EH (cell line): Measurements from ENCODE around the gene ADAM30.

Source experiments
- DNase-seq: peaks from one replicate; pipeline ENCODE4 v3.0.0-alpha.2; 2015; ENCODE audit warnings: low read depth

The ADAM30 gene

DNA sequence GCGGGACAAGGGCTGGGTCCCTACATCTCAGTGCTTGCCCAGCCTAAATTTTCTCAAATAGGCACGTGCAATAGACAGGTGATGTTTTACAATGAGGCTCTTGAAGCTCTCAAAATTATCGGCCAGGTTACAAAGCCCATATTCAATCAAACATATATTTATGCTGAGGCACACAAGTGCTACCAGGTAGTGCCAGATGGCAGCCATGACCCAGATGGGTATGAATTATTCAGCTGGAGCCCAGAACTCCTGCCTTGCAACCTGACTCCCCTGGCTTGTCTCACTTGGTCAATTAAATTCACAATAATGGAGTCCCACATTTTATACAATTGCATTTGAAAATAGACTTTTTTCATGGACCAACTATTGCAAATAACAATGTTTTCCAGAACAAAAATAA lies 12.3 kb upstream of the ADAM30 start:
- no peak for DNase-seq

- no peak for DNase-seq
These were observed 10.8 kb upstream of the ADAM30 start for GRCh38 chr1:119906927-119907652.

GRCh38 chr1:119903443-119903835 lies 7.1 kb upstream of the ADAM30 start:
- peak; percentile 18 for DNase-seq

- DNase-seq = no peak
These were observed 6.6 kb upstream of the ADAM30 start for GRCh38 chr1:119902775-119903442.

- DNase-seq = no peak
These were observed 2.8 kb upstream of the ADAM30 start for GRCh38 chr1:119898981-119899720.

DNA sequence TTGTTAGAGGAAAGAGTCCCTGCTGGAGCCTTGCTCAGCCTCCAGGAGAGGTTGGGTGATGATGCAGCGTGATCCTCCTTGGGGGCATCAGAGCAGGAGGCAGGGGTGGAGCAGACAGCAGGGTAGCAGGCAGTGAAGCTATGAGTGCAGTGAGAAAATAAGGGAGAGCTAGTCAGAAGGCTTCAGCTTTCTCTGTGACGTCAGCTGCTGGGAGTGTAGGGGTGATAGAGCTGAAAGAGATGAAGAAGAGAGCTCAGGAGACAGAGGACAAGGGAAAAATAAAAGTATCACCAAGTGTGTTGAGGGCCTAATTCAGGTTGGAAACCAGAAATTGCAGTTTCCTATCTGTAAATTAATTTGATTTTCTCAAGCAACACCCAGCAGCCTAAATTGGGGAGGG lies 2.2 kb upstream of the ADAM30 start:
- no peak for DNase-seq

DNA sequence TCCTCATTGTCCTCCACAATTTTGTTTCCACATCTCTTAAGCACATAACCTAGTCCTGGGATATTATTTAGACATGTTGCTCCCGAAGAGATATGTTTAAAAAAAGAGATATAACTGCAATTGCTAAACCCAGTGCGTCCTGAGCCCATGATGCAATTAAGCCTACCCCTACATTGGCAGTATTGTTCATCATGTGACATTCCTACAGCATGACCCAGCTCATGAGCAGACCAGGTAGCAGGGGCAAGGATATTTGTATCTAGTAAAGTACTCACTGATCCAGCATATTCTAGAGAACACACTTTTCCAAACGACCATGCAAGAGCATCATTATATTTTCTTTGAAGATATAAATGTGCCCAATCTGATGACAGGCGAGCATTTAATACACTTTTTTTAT lies 1.2 kb downstream of the ADAM30 start:
- DNase-seq = no peak

- no peak for DNase-seq
These were observed 2.3 kb downstream of the ADAM30 start for GRCh38 chr1:119893827-119894700.

DNA sequence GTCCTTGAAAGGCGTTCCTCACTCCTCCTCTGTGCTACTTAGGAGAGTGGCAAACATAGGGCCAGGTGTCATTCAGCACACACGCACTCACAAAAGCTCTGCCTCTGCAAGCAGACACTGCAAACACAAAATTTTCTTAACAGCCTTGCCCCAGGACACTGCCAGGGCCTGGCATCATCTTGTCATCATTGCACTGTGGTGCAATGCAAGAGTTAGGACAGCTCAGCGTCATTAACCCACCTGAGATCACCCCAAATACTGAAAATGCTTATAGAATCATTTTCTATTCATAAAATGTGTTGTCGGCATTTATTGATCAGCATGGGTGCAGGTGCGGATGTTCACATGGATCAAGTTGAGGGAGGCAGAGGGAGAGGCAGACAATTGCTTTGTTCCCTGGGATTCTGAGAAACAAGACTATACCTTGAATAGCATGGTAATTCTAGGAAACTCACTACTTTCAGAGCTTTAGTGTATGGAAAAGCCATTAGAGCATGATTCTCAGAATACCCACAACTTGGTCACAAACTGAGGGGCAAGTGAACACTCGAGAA lies 3.0 kb downstream of the ADAM30 start:
- DNase-seq = no peak

DNA sequence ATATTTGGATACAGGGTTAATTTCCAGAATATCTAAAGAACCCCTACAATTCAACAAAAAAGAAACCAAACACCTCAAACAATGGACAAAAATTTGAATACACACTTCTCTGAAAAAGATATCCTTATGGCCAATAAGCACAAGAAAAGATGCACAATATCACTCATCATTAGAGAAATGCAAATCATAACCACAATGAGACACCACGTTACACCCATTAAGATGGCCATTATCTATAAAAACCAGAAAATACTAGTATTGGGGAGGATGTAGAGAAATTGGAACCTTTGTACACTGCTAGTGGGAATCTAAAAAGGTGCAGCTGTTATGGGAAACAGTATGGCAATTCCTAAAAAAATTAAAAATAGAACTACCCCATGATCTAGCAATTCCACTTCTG lies 4.9 kb downstream of the ADAM30 start:
- DNase-seq = no peak

- DNase-seq = no peak
These were observed 7.8 kb downstream of the ADAM30 start for GRCh38 chr1:119888476-119888875.

GRCh38 chr1:119887427-119887826 lies 8.9 kb downstream of the ADAM30 start:
- no peak for DNase-seq

DNA sequence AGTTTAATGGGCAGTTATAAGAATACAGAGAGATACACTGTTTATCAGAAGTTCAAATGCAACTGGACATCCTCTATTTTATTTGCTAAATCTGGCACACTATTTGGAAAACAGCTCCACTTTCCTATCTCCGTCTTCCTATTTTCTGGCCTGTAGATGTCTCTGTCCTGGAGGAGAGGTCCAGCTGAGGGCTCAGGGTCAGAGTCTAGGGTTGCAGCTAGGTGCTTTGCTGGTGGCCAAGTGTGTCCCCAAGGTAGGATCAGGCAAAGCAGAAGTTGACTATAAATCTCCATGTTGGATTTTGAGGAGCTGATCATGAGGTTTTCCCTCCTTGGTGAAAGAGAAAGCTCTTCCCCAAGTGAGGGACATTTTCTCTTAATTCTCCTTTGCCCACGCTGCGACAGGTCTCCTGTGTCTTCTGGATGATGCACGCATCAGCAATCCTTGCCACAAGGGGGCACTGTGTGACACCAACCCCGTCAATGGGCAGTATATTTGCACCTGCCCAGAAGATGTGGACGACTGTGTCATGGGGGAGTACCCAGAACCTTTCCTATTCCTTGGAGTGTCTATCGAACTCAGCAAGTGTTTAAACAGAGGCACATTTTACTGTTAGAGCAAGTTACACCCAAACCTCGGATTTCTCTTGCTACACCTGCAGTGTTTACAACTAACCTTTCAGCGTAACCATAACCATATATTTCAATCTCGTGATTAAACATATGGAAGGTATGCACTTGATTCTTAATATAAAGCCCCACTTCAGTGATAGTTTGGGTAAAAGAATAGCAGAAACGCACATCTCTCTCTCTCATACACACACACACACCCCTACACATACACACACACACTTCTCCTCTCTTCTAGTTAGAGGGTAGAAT lies 10.2 kb downstream of the ADAM30 start:
- DNase-seq = peak; percentile 59

- no peak for DNase-seq
These were observed 11.6 kb downstream of the ADAM30 start for GRCh38 chr1:119884711-119885110.

DNA sequence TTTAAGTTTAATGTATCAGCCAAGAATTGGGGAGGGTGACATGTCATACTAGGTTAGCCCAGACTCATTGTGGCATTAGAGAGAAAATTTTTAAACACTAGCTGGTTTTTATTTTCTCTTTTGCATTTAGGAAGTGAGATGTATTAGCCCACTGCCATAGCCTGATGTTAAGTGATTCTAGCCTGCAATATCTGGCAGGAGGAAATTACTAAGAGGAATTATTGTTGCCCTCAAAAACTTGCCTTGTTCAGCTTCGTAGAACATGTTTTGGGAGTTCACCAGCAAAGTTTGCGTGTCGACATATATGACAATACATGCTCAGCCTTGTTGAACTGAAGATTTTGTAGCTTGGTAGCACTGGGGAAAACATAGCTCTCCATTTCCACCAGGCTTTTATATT lies 12.5 kb downstream of the ADAM30 start:
- DNase-seq = no peak

GRCh38 chr1:119882132-119883049 lies 13.9 kb downstream of the ADAM30 start:
- peak; percentile 38 for DNase-seq

DNA sequence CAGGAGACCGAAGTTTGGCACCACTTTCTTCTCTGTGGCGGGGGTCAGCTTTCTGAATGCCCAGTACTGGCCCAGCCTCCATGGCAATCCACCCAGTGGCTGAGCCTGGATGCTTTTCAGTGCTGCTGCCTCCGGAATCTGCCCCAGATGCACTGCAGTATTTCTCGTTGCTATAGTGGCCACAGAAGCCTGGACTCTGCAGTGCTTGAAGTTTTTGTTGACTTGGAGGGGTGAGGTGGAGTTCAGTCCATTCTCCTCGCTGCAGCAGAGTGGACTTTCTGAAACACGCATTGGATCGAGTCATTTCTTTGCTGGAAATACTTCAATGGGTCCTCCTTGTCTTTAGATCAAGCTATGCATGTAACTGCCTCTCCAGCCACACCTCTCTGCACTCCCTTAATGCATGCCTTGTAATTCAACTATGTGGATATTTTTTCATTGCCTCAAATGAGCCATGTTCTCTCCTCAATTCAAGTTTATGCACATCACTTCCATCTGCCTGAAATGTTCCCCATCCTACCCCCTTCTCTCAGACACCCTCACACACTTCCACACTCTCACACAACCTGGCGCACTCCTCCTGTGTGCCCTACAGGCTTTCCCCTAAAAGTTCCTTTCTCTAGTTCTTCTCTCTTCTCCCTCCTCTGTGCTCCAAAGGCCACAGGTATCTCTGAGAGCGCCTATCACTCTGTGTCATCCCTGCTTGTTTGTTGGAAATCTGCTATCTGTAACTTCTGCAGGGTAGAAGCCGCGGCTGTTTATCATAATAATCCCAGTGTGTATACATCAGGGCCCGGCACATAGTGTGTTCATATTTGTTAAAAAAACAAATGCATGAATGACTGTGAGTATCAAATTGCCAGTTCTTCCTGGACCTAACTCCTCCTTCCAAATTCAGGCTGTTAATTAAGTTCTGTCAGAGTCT lies 16.5 kb downstream of the ADAM30 start:
- no peak for DNase-seq

DNA sequence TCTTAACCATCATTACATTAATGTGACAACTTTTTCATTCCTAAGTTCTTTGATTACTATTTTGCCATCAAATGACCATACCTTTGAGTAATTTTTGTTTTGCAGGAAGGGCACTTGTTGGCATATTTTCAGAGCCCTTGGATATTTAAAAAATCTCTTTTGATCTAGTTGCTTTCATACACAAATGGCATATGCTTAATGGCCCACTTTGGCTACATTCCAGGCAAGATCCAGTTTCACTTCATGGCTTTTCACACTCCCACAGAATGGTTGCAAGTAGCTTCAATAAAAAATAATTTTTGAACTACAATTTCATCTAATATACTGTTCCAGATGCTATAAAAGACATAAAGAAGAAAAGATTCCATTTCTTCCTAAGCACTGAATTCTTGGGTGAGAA lies 18.1 kb downstream of the ADAM30 start:
- DNase-seq = no peak

DNA sequence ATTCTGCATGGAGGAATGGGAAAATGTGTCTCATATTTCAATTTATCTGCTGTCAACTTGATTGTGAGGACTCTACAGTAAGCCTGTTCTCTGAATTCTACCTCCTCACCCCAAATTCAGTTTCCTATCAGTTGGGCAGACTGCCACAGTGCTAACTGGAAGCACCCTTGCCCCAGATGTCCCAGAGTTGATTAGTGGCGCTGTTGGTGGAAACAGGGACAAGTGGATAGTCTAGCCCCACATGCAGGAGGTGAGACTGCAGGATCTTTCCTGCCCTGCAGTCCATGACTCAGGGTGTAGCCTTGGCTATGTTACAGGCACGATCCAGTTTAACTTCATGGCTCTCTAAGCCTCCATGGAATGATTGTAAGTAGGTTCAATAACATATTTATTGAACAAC lies 22.1 kb downstream of the ADAM30 start:
- DNase-seq = no peak
